Retinal pigment epithelial cell (primary cell): Measurements from ENCODE around the gene PANX2.

Experiments
- DNase-seq: peaks from one replicate; pipeline ENCODE4 v3.0.0-alpha.2; 2010; ENCODE audit warnings: low read depth
- H3K4me3 ChIP-seq: 2 replicates; pipeline ENCODE4 v1.5.1; 2011; ENCODE audit warnings: mild to moderate bottlenecking, low read length, control low read depth, moderate library complexity
- CTCF ChIP-seq: conservative IDR thresholded peaks from 2 replicates; pipeline ENCODE4 v1.5.1; 2011; ENCODE audit warnings: low read depth, low read length, control low read depth, inconsistent platforms

Gene PANX2

GRCh38 chr22:50217543-50218152 lies 47.1 kb downstream of the PANX2 start:
- H3K4me3 ChIP-seq: no peak overlapping the region
- no peak for TF ChIP-seq CTCF
- no peak for DNase-seq

GRCh38 chr22:50218153-50218995 lies 47.8 kb downstream of the PANX2 start:
- no peak overlapping the region for H3K4me3 ChIP-seq
- TF ChIP-seq CTCF: no peak

GRCh38 chr22:50218996-50219727 lies 48.6 kb downstream of the PANX2 start:
- DNase-seq: peak; percentile 51
- no peak overlapping the region for H3K4me3 ChIP-seq
- TF ChIP-seq CTCF: no peak

More at GRCh38 chr22:50218153-50218995, 47.8 kb downstream of the PANX2 start:
- DNase-seq: no peak

- H3K4me3 ChIP-seq: no peak overlapping the region
- TF ChIP-seq CTCF: no peak
- no peak for DNase-seq
These were observed 49.5 kb downstream of the PANX2 start for GRCh38 chr22:50219800-50220602.

- no peak for TF ChIP-seq CTCF
- H3K4me3 ChIP-seq: no peak overlapping the region
- DNase-seq: no peak
These were observed 50.3 kb downstream of the PANX2 start for GRCh38 chr22:50220603-50221409.
